OCI-LY1 (cell line): Measurements from ENCODE around the gene CCDC85A.

ENCODE experiments used
- H2AFZ ChIP-seq: fragments of 200-600 bp; sonication (generic), shearing (Covaris generic); 2 replicates; pipeline ENCODE4 v1.6.0; 2014; ENCODE audit warnings: antibody characterized with exemption, mild to moderate bottlenecking, low read length
- H3F3A ChIP-seq: fragments of 200-600 bp; sonication (generic), shearing (Covaris generic); 2 replicates; pipeline ENCODE4 v1.6.0; 2014; ENCODE audit warnings: mild to moderate bottlenecking, antibody characterized with exemption, low read length, moderate library complexity; ENCODE audit not compliant: insufficient read depth
- H3K27ac ChIP-seq: fragments of 200-600 bp; sonication (generic); 2 replicates; pipeline ENCODE4 v1.5.1; 2014; ENCODE audit warnings: low read length, mixed run types, mild to moderate bottlenecking, low read depth; ENCODE audit not compliant: poor library complexity, severe bottlenecking
- H3K27me3 ChIP-seq: fragments of 200-600 bp; sonication (generic); 2 replicates; pipeline ENCODE4 v1.6.0; 2014; ENCODE audit warnings: antibody characterized with exemption, mild to moderate bottlenecking, low read length, moderate library complexity; ENCODE audit not compliant: insufficient read depth
- H3K36me3 ChIP-seq: fragments of 200-600 bp; sonication (generic); 2 replicates; pipeline ENCODE4 v1.6.1; 2014; ENCODE audit warnings: mild to moderate bottlenecking, antibody characterized with exemption, low read length, moderate library complexity, mixed read lengths; ENCODE audit not compliant: insufficient read depth
- H3K4me1 ChIP-seq: fragments of 200-600 bp; sonication (generic); 2 replicates; pipeline ENCODE4 v1.5.1; 2014; ENCODE audit warnings: mild to moderate bottlenecking, low read length, moderate library complexity; ENCODE audit not compliant: insufficient read depth, severe bottlenecking
- H3K4me2 ChIP-seq: fragments of 200-600 bp; sonication (generic), shearing (Covaris generic); 2 replicates; pipeline ENCODE4 v1.6.1; 2014; ENCODE audit warnings: low read length
- H3K4me3 ChIP-seq: fragments of 200-600 bp; sonication (generic); 2 replicates; pipeline ENCODE4 v1.5.1; 2014; ENCODE audit warnings: low read length, low read depth, mild to moderate bottlenecking, mixed read lengths; ENCODE audit not compliant: poor library complexity, severe bottlenecking
- H3K79me2 ChIP-seq: fragments of 200-600 bp; shearing (Covaris generic); 2 replicates; pipeline ENCODE4 v1.6.1; 2016; ENCODE audit warnings: mixed run types, low read length, mixed read lengths; ENCODE audit not compliant: insufficient read depth
- H3K9ac ChIP-seq: fragments of 200-600 bp; sonication (generic), shearing (Covaris generic); 2 replicates; pipeline ENCODE4 v1.6.1; 2014; ENCODE audit warnings: mild to moderate bottlenecking, low read length, mixed read lengths
- H3K9me2 ChIP-seq: fragments of 200-600 bp; sonication (generic), shearing (Covaris generic); 2 replicates; pipeline ENCODE4 v1.6.1; 2014; ENCODE audit warnings: low read depth, mild to moderate bottlenecking, low read length, mixed read lengths
- H3K9me3 ChIP-seq: fragments of 200-600 bp; shearing (Covaris generic); 2 replicates; pipeline ENCODE4 v1.6.1; 2014; ENCODE audit warnings: low read length, mixed read lengths
- H4K20me1 ChIP-seq: fragments of 200-600 bp; sonication (generic), shearing (Covaris generic); 2 replicates; pipeline ENCODE4 v1.6.0; 2016; ENCODE audit warnings: mild to moderate bottlenecking, low read length; ENCODE audit not compliant: insufficient read depth
- CTCF ChIP-seq: fragments of 200-600 bp; sonication (generic), shearing (Covaris generic); IDR thresholded peaks from 2 replicates; pipeline ENCODE4 v1.5.1; 2017; ENCODE audit warnings: mild to moderate bottlenecking, antibody characterized with exemption, low read length, moderate library complexity, mixed read lengths
- EZH2 ChIP-seq: fragments of 200-600 bp; sonication (generic), shearing (Covaris generic); IDR thresholded peaks from 2 replicates; pipeline ENCODE4 v1.8.0; 2017; ENCODE audit warnings: borderline replicate concordance, mixed run types, mild to moderate bottlenecking, antibody characterized with exemption, low read length, moderate library complexity, mixed read lengths

Gene CCDC85A

GRCh38 chr2:56382466-56382865 is 198.7 kb downstream of the CCDC85A start:
- H3K79me2 ChIP-seq, result no peaks in the 10 kb centered on the region
- no peak overlapping the region for H3K4me3 ChIP-seq
- no peak overlapping the region for H3K9ac ChIP-seq
- H3K27me3 ChIP-seq, result no peaks in the 10 kb centered on the region
- H3F3A ChIP-seq, result no peaks in the 10 kb centered on the region
- no peaks in the 10 kb centered on the region for H3K9me2 ChIP-seq
- H4K20me1 ChIP-seq, result no peaks in the 10 kb centered on the region
- no peaks in the 10 kb centered on the region for H3K4me1 ChIP-seq
- H3K27ac ChIP-seq, result no peak overlapping the region
- no peak for TF ChIP-seq EZH2
- TF ChIP-seq CTCF, result no peak
- no peaks in the 10 kb centered on the region for H3K9me3 ChIP-seq
- no peak overlapping the region for H2AFZ ChIP-seq
- H3K4me2 ChIP-seq, result no peak overlapping the region
- no peaks in the 10 kb centered on the region for H3K36me3 ChIP-seq

- Histone ChIP-seq H3K4me1 (no peaks in the 10 kb centered on the region), H2AFZ (no peak overlapping the region), H4K20me1 (no peaks in the 10 kb centered on the region), H3K36me3 (no peaks in the 10 kb centered on the region), H3K9me3 (no peaks in the 10 kb centered on the region), H3K9me2 (no peaks in the 10 kb centered on the region), H3K27me3 (no peaks in the 10 kb centered on the region), H3K4me2 (no peak overlapping the region), H3F3A (no peaks in the 10 kb centered on the region), H3K79me2 (no peaks in the 10 kb centered on the region), H3K9ac (no peak overlapping the region), H3K27ac (no peak overlapping the region), H3K4me3 (no peak overlapping the region)
- no peak for TF ChIP-seq EZH2
- TF ChIP-seq CTCF, result no peak
These were observed 202.9 kb downstream of the CCDC85A start for GRCh38 chr2:56386657-56387056.

GRCh38 chr2:56390644-56391043 is 206.9 kb downstream of the CCDC85A start:
- no peak overlapping the region for H3K4me2 ChIP-seq
- H3K27me3 ChIP-seq, result no peaks in the 10 kb centered on the region
- no peak for TF ChIP-seq CTCF
- no peak for TF ChIP-seq EZH2
- H3K9me2 ChIP-seq, result no peaks in the 10 kb centered on the region
- H3K4me3 ChIP-seq, result no peak overlapping the region
- no peaks in the 10 kb centered on the region for H3K79me2 ChIP-seq
- H3K27ac ChIP-seq, result no peak overlapping the region
- no peak overlapping the region for H2AFZ ChIP-seq
- H3K4me1 ChIP-seq, result no peaks in the 10 kb centered on the region
- H3F3A ChIP-seq, result no peaks in the 10 kb centered on the region
- H3K36me3 ChIP-seq, result no peaks in the 10 kb centered on the region
- H3K9ac ChIP-seq, result no peak overlapping the region
- H4K20me1 ChIP-seq, result no peaks in the 10 kb centered on the region
- no peaks in the 10 kb centered on the region for H3K9me3 ChIP-seq
